22Rv1 (cell line): ENCODE measurements around the gene CSMD2.

ENCODE experiments used
- CTCF ChIP-seq: fragments of 450-650 bp; IDR thresholded peaks from 2 replicates; pipeline ENCODE4 v1.5.1; 2017; ENCODE audit warnings: mild to moderate bottlenecking
- ZFX ChIP-seq: fragments of 450-650 bp; IDR thresholded peaks from 2 replicates; pipeline ENCODE4 v1.6.1; 2017; ENCODE audit warnings: antibody characterized with exemption, borderline replicate concordance

GRCh38 chr1:33641104-33641830, 523.8 kb downstream of the CSMD2 start:
- TF ChIP-seq CTCF (peak; percentile 46), ZFX (no peak)
